Esophagus muscularis mucosa (tissue), 2 donors: Measurements from ENCODE around the gene C1orf105.

ENCODE experiments used
- POLR2A ChIP-seq: fragments of 450-650 bp; IDR thresholded peaks from one replicate; pipeline ENCODE4 v1.6.1; 2017; ENCODE audit warnings: antibody characterized with exemption, moderate library complexity, mild to moderate bottlenecking, low read depth
- POLR2AphosphoS5 ChIP-seq, 2 donors: sonication (generic); formaldehyde crosslinking; IDR thresholded peaks; one replicate each; pipeline ENCODE4 v1.6.1; 2017; ENCODE audit warnings: antibody characterized with exemption in 2 of 2

DNA sequence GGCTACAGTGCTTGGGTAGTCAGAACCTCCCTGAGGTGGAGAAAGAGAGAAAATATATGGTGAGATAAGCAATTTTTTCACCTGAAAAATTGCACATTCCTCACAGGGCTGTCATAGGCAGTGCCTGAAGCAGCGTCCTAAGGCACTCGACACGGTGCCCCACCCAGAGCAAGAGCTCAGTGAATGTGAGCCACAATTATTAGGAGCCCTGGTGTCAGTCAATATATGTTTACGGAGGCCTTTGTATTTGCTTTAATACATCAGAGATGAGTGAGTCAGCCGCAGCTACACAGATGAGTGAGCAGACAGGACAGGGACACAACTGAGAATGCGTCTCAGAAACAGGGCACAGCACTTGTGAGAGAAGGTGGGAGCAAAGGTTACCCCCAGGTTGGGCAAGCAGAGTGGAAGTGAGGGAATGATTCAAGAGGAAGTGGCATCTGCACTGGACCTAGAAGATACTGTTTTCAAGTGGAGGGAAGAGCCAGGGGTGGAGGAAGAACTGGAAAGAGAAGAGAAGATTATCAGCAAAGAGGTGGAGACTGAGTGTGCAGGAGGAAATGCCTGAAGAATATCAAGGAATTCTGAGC, 28.6 kb downstream of the C1orf105 start:
- TF ChIP-seq POLR2A (no peak), POLR2AphosphoS5 (IDR thresholded peaks at IDR 0.05) (no peak)
